ENCODE measurements around the gene CHRND.

GRCh38 chr2:232498452-232498851, 27.5 kb upstream of the CHRND start:
- TF ChIP-seq CTCF (IDR thresholded peaks at IDR 0.05; ENCODE audit: insufficient read depth, low read depth, low read length) (no peak), EZH2 (IDR thresholded peaks at IDR 0.05; ENCODE audit: insufficient read depth, low read length) (no peak)
